Endometrial microvascular endothelial cells (primary cell): ENCODE results near the gene EPC1. TPM values are rescaled to one million over a fixed set of nuclear protein-coding genes. Genes with fewer than 3 reads are reported as not detected.

Source experiments
- total RNA-seq: library from RNA; depleted of rRNA; stranded (reverse); fragments of >200 nt; gene quantifications from one replicate; pipeline ENCODE4 v1.2.3, GENCODE V29; 2015; ENCODE audit errors: inconsistent ontology term

EPC1 gene
- total RNA-seq, 1 donor from 2014 or later, result 17.3 TPM

Other genes with a start within 250 kb of the EPC1 start
- 0.28 TPM for gene CCDC7, start 99.0 kb upstream of the EPC1 start, total RNA-seq